Endodermal cell (in vitro differentiated cells): ENCODE data around the gene MIP. TPM values are rescaled to one million over a fixed set of nuclear protein-coding genes. Genes with fewer than 3 reads are reported as not detected.

Experiments
- DNase-seq: peaks from one replicate; pipeline ENCODE4 v3.0.0-alpha.2; 2017
- H3K27ac ChIP-seq: 2 replicates; pipeline ENCODE4 v1.5.1; 2013; ENCODE audit warnings: mild to moderate bottlenecking, low read depth, low read length, moderate library complexity
- H3K27me3 ChIP-seq: 2 replicates; pipeline ENCODE4 v1.6.1; 2013; ENCODE audit warnings: mild to moderate bottlenecking, low read length, moderate library complexity; ENCODE audit not compliant: insufficient read depth, control insufficient read depth, poor library complexity, severe bottlenecking
- H3K36me3 ChIP-seq: 2 replicates; pipeline ENCODE4 v1.7.0; 2013; ENCODE audit warnings: mild to moderate bottlenecking, low read length, moderate library complexity; ENCODE audit not compliant: control insufficient read depth, insufficient read depth
- H3K4me1 ChIP-seq: one replicate; pipeline ENCODE4 v1.7.0; 2013; ENCODE audit warnings: low read length; ENCODE audit not compliant: control insufficient read depth, insufficient read depth
- H3K4me3 ChIP-seq: 2 replicates; pipeline ENCODE4 v1.5.1; 2013; ENCODE audit warnings: mild to moderate bottlenecking, low read length, moderate library complexity
- H3K9ac ChIP-seq: 2 replicates; pipeline ENCODE4 v1.6.1; 2013; ENCODE audit warnings: mild to moderate bottlenecking, low read length, moderate library complexity; ENCODE audit not compliant: poor library complexity, severe bottlenecking; ENCODE audit errors: extremely low read depth
- H3K9me3 ChIP-seq: 2 replicates; pipeline ENCODE4 v1.6.1; 2013; ENCODE audit warnings: mild to moderate bottlenecking, low read length, moderate library complexity; ENCODE audit not compliant: control insufficient read depth
- H3K27ac Mint-ChIP-seq: 2 replicates; pipeline ENCODE4 v1.8.0; 2020; ENCODE audit warnings: mixed read lengths
- H3K27me3 Mint-ChIP-seq: 2 replicates; pipeline ENCODE4 v1.8.0; 2021; ENCODE audit warnings: mild to moderate bottlenecking, mixed read lengths; ENCODE audit not compliant: insufficient read depth
- H3K36me3 Mint-ChIP-seq: 2 replicates; pipeline ENCODE4 v1.8.0; 2020; ENCODE audit warnings: low read depth, mixed read lengths
- H3K4me1 Mint-ChIP-seq: 2 replicates; pipeline ENCODE4 v1.8.0; 2020; ENCODE audit warnings: mixed read lengths
- H3K4me3 Mint-ChIP-seq: 2 replicates; pipeline ENCODE4 v1.8.0; 2020; ENCODE audit warnings: mild to moderate bottlenecking, moderate library complexity, mixed read lengths
- H3K9me3 Mint-ChIP-seq: 2 replicates; pipeline ENCODE4 v1.8.0; 2020; ENCODE audit warnings: mild to moderate bottlenecking, mixed read lengths
- CTCF ChIP-seq: fragments of 200-600 bp; sonication (generic); conservative IDR thresholded peaks from 2 replicates; pipeline ENCODE4 v1.5.0; 2021; ENCODE audit warnings: antibody characterized with exemption, mild to moderate bottlenecking
- WGBS, 2 experiments: methylation state at CpG; one replicate each; pipeline versions ENCODE4 v1.1.5 to v1.1.7; 2013; ENCODE audit warnings: missing lambda C conversion rate in 2 of 2, mixed read lengths in 1 of 2; ENCODE audit not compliant: insufficient coverage in 1 of 2, insufficient read length in 1 of 2; 5-methylcytosine and 5-hydroxymethylcytosine counted together
- total RNA-seq, 2 donors: library from RNA; stranded (reverse); fragmentation: NEBNext Ultra II Directional in 1 of 2; extraction: Animal tissue kit (Norgen Biotek cat#: 25700) in 1 of 2; gene quantifications; 2 replicates in 1 of 2; 3 replicates in 1 of 2; pipeline ENCODE4 v1.2.1, GENCODE V29; 2021

The MIP gene
- total RNA-seq, 2 donors from 2014 or later = not detected

DNA sequence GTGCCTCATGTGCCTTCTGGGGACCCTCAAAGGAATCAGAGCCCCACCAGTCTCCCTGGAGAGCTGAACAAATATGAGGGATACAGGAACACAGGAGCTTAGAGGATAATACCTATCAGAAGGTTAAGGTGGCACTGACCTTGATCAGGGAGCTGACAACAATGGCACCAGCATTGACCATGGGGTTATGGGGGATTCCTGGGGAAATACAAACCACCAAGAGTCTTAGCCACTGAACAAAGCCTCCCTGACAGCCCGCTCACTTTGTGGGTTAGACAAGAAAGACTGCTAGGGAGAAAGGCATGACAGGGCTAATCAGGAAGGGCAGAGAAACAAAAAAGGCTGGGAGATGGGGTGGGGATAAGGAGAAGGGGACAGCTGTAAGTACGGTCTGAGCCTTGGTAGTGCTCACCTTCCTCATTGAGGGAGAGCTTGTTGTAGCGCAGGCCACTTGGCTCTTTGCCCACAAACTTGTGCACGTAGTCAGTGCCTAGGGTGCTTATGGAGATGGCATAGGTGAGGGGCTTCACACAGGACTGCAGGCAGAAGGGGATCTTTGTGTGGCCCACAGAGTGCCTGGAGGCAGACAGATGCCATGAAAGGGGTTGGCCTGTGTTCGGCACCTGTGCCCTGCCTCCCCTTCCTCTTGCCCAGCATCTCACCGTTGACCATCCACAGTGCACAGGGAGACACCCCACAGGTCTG, 23.2 kb upstream of the MIP start:
- H3K36me3 Mint-ChIP-seq = peaks cover 3% of the 10 kb centered on the region
- no peak for TF ChIP-seq CTCF
- no peaks in the 10 kb centered on the region for H3K36me3 ChIP-seq
- WGBS, 2 experiments = 92 to 100% methylated on average over 1 to 6 of the region's 6 CpGs
- H3K27ac ChIP-seq = no peak overlapping the region
- H3K4me1 ChIP-seq = peaks cover 4% of the 10 kb centered on the region
- H3K9me3 Mint-ChIP-seq = no peaks in the 10 kb centered on the region
- H3K27ac Mint-ChIP-seq = no peak overlapping the region
- H3K4me3 ChIP-seq = no peak overlapping the region
- H3K9me3 ChIP-seq = no peaks in the 10 kb centered on the region
- peaks cover 8% of the 10 kb centered on the region for H3K4me1 Mint-ChIP-seq
- no peak for DNase-seq
- no peak overlapping the region for H3K4me3 Mint-ChIP-seq
- peaks cover 1% of the 10 kb centered on the region for H3K27me3 Mint-ChIP-seq
- H3K9ac ChIP-seq = no peak overlapping the region
- no peaks in the 10 kb centered on the region for H3K27me3 ChIP-seq

DNA sequence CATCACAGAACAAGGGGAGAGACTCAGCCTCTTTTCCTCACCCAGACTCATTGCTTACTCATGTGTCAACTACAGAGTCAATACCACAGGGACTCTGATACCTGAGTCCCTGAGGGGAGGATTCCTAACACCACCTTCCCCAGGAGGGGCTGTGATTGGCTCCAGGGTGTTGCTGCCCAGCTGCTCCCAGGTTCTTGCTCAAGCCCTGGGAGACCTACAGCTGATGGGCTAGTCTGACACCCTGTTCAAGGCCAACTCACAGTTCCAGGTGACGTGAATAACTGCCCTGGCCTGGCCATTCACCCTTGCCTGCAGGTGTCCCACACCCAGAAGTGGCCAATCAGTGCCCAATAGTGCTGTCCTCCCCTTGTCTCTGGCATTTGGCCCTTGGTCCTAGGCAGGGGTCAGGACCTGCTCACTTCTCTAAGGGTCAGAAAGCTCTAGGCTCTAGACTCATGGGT, 22.5 kb upstream of the MIP start:
- Mint-ChIP-seq H3K4me1 (peaks cover 8% of the 10 kb centered on the region), H3K27ac (no peak overlapping the region), H3K9me3 (no peaks in the 10 kb centered on the region), H3K4me3 (no peak overlapping the region), H3K36me3 (peaks cover 3% of the 10 kb centered on the region), H3K27me3 (peaks cover 1% of the 10 kb centered on the region)
- no peaks in the 10 kb centered on the region for H3K36me3 ChIP-seq
- H3K27me3 ChIP-seq = no peaks in the 10 kb centered on the region
- H3K9ac ChIP-seq = no peak overlapping the region
- DNase-seq = peak; percentile 89
- H3K9me3 ChIP-seq = no peaks in the 10 kb centered on the region
- WGBS, 2 experiments = 82 to 100% methylated on average over 1 of the region's 1 CpG
- no peak overlapping the region for H3K27ac ChIP-seq
- no peak overlapping the region for H3K4me3 ChIP-seq
- H3K4me1 ChIP-seq = peaks cover 4% of the 10 kb centered on the region
- TF ChIP-seq CTCF = no peak

- DNase-seq = no peak
- no peak overlapping the region for H3K27ac Mint-ChIP-seq
Measured at GRCh38 chr12:56476143-56476542, 21.7 kb upstream of the MIP start.

More at GRCh38 chr12:56476143-56476542, 21.7 kb upstream of the MIP start:
- Mint-ChIP-seq H3K27me3 (peaks cover 1% of the 10 kb centered on the region), H3K4me3 (no peak overlapping the region), H3K9me3 (no peaks in the 10 kb centered on the region), H3K36me3 (peaks cover 3% of the 10 kb centered on the region), H3K4me1 (peaks cover 8% of the 10 kb centered on the region)
- 88 to 90% methylated on average over 5 to 6 of the region's 6 CpGs for WGBS, 2 experiments
- Histone ChIP-seq H3K36me3 (no peaks in the 10 kb centered on the region), H3K27ac (no peak overlapping the region), H3K9ac (no peak overlapping the region), H3K9me3 (no peaks in the 10 kb centered on the region), H3K4me3 (no peak overlapping the region), H3K4me1 (peaks cover 4% of the 10 kb centered on the region), H3K27me3 (no peaks in the 10 kb centered on the region)
- TF ChIP-seq CTCF = no peak
